Gastroesophageal sphincter (tissue), 4 donors: Measurements from ENCODE around the gene METTL17. TPM values are rescaled to one million over a fixed set of nuclear protein-coding genes. Genes with fewer than 3 reads are reported as not detected.

ENCODE experiments used
- ATAC-seq: fragments of 150-250 bp; one replicate; pipeline ENCODE4 v1.9.1; 2016; ENCODE audit warnings: mild to moderate bottlenecking, moderate library complexity
- H3K27ac ChIP-seq, 4 donors: fragments of 200-600 bp; sonication (generic) in 3 of 4; 1 replicate in 3 of 4; 2 replicates in 1 of 4; pipeline ENCODE4 v1.5.1; 2016 to 2019
- H3K27me3 ChIP-seq: fragments of 200-600 bp; sonication (generic); one replicate; pipeline ENCODE4 v1.5.1; 2019
- H3K36me3 ChIP-seq, 2 donors: fragments of 200-600 bp; sonication (generic); one replicate each; pipeline ENCODE4 v1.5.1; 2019; ENCODE audit warnings: control low read depth in 1 of 2
- H3K4me1 ChIP-seq, 3 donors: fragments of 200-600 bp; sonication (generic); 1 replicate in 2 of 3; 2 replicates in 1 of 3; pipeline ENCODE4 v1.5.1; 2016 to 2019; ENCODE audit warnings: control low read depth in 2 of 3
- H3K4me3 ChIP-seq, 2 donors: fragments of 200-600 bp; sonication (generic); one replicate each; pipeline ENCODE4 v1.5.1; 2019; ENCODE audit warnings: mild to moderate bottlenecking in 1 of 2, moderate library complexity in 1 of 2
- H3K9me3 ChIP-seq, 3 donors: fragments of 200-600 bp; sonication (generic); one replicate each; pipeline ENCODE4 v1.5.1; 2017 to 2019; ENCODE audit warnings: control low read depth in 2 of 3
- EP300 ChIP-seq: sonication (generic); formaldehyde crosslinking; IDR thresholded peaks from one replicate; pipeline ENCODE4 v1.6.1; 2017; ENCODE audit warnings: antibody characterized with exemption, mild to moderate bottlenecking
- POLR2A ChIP-seq, 2 donors: fragments of 450-650 bp; IDR thresholded peaks; one replicate each; pipeline ENCODE4 v1.6.1; 2017; ENCODE audit warnings: antibody characterized with exemption in 2 of 2, mild to moderate bottlenecking in 2 of 2, moderate library complexity in 1 of 2
- POLR2AphosphoS5 ChIP-seq: sonication (generic); formaldehyde crosslinking; IDR thresholded peaks from one replicate; pipeline ENCODE4 v1.6.1; 2017; ENCODE audit warnings: antibody characterized with exemption
- WGBS, 2 donors: methylation state at CpG; one replicate each; pipeline ENCODE4 v1.1.5; 2018; ENCODE audit warnings: low coverage in 1 of 2; 5-methylcytosine and 5-hydroxymethylcytosine counted together
- total RNA-seq, 4 donors: library from RNA; depleted of rRNA; stranded (reverse); fragments of >200 nt; gene quantifications; one replicate each; pipeline ENCODE4 v1.1.0, GENCODE V29; 2016
- TF ChIP-seq, protein P1 (sequence below), 4 experiments: fragments of 200-600 bp in 2 of 4; fragments of 450-650 bp in 2 of 4; sonication (generic) in 1 of 4; IDR thresholded peaks; one replicate each; pipeline ENCODE4 v1.5.1; 2017 to 2019; ENCODE audit warnings: antibody characterized with exemption in 4 of 4, mild to moderate bottlenecking in 2 of 4, moderate library complexity in 2 of 4

The METTL17 gene
- total RNA-seq, 4 donors from 2014 or later: 25.2 to 94.9 (median 64.1) TPM

DNA sequence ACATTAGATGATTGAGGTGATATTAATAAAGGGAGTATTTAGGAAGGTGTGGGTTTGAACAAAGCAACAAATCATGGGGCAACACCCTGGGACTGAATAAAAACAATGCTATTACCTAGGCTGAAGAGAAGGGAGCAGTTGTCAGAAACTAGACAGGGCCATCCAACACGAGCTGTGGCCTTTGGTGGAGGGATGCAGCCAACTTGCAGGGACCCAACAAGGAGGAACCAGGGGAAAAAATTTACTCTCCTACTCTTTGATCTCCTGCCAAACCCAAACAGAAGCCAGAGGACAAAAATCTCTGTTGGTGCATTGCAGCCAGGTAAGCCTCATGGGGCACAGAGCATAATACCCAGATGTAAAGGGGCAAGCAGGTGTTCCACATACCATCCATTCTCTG lies 21.4 kb downstream of the METTL17 start:
- no peaks in the 10 kb centered on the region for H3K27me3 ChIP-seq
- WGBS, 2 donors: 20 to 67% methylated on average over 1 of the region's 1 CpG
- no peak for ATAC-seq

DNA sequence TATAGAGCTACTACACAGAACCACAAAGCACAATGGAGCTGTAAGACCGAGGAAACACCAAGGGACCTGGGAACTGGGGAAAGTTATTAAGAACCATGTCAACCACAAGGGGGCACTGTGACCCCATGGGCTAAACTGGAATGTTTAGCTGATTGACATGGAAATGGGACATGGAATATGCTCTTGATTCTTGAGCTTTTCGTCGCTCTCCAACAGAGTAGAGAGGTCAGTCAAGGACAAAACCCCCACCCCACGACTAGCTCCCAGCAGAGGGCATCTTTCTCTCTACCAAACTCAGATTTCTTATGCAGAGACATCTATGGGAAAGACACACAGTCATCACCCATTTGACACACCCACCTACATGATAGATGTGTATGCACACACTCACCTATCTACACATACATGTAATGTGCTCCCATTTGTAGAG lies 25.0 kb downstream of the METTL17 start:
- TF ChIP-seq POLR2A (IDR thresholded peaks at IDR 0.05): no peak
- TF ChIP-seq, protein P1, sequence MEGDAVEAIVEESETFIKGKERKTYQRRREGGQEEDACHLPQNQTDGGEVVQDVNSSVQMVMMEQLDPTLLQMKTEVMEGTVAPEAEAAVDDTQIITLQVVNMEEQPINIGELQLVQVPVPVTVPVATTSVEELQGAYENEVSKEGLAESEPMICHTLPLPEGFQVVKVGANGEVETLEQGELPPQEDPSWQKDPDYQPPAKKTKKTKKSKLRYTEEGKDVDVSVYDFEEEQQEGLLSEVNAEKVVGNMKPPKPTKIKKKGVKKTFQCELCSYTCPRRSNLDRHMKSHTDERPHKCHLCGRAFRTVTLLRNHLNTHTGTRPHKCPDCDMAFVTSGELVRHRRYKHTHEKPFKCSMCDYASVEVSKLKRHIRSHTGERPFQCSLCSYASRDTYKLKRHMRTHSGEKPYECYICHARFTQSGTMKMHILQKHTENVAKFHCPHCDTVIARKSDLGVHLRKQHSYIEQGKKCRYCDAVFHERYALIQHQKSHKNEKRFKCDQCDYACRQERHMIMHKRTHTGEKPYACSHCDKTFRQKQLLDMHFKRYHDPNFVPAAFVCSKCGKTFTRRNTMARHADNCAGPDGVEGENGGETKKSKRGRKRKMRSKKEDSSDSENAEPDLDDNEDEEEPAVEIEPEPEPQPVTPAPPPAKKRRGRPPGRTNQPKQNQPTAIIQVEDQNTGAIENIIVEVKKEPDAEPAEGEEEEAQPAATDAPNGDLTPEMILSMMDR (IDR thresholded peaks at IDR 0.05): peak; percentile 95 to 97 (median 96)
- TF ChIP-seq POLR2AphosphoS5: peak; percentile 66
- peak; percentile 83 for ATAC-seq
- peaks cover 0 to 41% (median 0%) of the 10 kb centered on the region in 3 donors for H3K4me1 ChIP-seq
- peaks cover 0 to 37% of the 10 kb centered on the region in 2 donors for H3K36me3 ChIP-seq
- WGBS, 2 donors: 0% methylated on average over 4 of the region's 4 CpGs; no CpG with 5 or more reads in 1 of the 2 donors
- H3K9me3 ChIP-seq: no peaks in the 10 kb centered on the region
- no peak overlapping the region for H3K4me3 ChIP-seq
- peak overlapping the region in 1 of 4 donors; percentile 12 for H3K27ac ChIP-seq
- no peaks in the 10 kb centered on the region for H3K27me3 ChIP-seq

More for the DNA sequence above, 21.4 kb downstream of the METTL17 start:
- TF ChIP-seq POLR2AphosphoS5 (no peak), EP300 (no peak), POLR2A (IDR thresholded peaks at IDR 0.05) (no peak)
- TF ChIP-seq, protein P1 (IDR thresholded peaks at IDR 0.05): no peak
- Histone ChIP-seq H3K36me3 (peaks cover 0 to under 1% of the 10 kb centered on the region in 2 donors), H3K27ac (no peak overlapping the region), H3K9me3 (no peaks in the 10 kb centered on the region), H3K4me3 (no peak overlapping the region), H3K4me1 (peaks cover 0 to 15% (median 0%) of the 10 kb centered on the region in 3 donors)

- no peaks in the 10 kb centered on the region for H3K9me3 ChIP-seq
- peaks cover 0 to 42% of the 10 kb centered on the region in 2 donors for H3K36me3 ChIP-seq
- no peak overlapping the region for H3K4me3 ChIP-seq
- no peaks in the 10 kb centered on the region for H3K27me3 ChIP-seq
- H3K4me1 ChIP-seq: peaks cover 0 to 45% (median 0%) of the 10 kb centered on the region in 3 donors
- TF ChIP-seq, protein P1 (IDR thresholded peaks at IDR 0.05): no peak
- TF ChIP-seq EP300: no peak
- no peak for TF ChIP-seq POLR2AphosphoS5
- TF ChIP-seq POLR2A (IDR thresholded peaks at IDR 0.05): no peak
- H3K27ac ChIP-seq: peak overlapping the region in 1 of 4 donors; percentile 12
- no peak for ATAC-seq
- WGBS, 2 donors: 41 to 63% methylated on average over 5 to 6 of the region's 6 CpGs
Observed at GRCh38 chr14:21015312-21015711, 25.5 kb downstream of the METTL17 start.

DNA sequence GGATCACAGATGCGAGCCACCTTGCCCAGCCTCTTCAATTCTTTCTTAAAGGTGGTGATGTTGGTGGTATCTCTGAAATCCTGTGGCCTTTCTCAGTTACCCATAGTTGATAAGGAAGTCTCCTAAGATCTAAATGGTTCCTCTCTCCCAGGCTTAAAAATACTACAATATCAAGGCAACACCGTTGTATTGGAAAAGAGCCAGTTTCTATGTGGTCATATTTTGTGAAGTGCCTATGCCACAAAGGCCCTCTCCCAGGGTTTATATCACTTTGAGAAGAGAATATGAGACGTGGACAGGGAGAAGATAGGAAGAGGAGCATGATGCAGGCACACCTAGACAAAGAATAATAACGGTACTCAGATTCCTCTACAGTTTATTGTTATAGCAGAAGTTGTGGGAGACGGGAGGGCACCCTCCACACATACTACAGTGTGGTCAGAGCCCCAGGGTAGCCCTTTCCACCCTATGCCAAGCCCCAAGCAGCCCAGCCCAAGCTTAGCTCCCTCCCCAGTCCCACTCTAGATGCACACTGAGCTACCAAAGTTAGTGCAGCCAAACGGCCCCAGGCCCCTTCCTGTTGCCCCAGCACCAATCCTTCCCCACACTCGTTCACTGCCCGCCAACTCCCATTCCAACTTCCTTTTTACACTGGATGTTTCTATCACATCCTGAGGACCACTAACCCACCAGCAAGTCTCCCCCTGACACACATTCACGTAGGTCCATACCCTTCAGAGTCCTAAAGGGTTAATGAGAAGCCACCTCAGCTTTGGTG lies 26.8 kb downstream of the METTL17 start:
- WGBS, 2 donors: 44 to 54% methylated on average over 4 to 7 of the region's 9 CpGs
- no peak for TF ChIP-seq POLR2AphosphoS5
- no peak for TF ChIP-seq POLR2A (IDR thresholded peaks at IDR 0.05)
- TF ChIP-seq, protein P1 (IDR thresholded peaks at IDR 0.05): no peak
- TF ChIP-seq EP300: no peak
- no peak for ATAC-seq
- H3K9me3 ChIP-seq: no peaks in the 10 kb centered on the region
- peaks cover 0 to 55% of the 10 kb centered on the region in 2 donors for H3K36me3 ChIP-seq
- H3K27ac ChIP-seq: no peak overlapping the region
- peaks cover 0 to 57% (median 0%) of the 10 kb centered on the region in 3 donors for H3K4me1 ChIP-seq
- H3K27me3 ChIP-seq: no peaks in the 10 kb centered on the region
- no peak overlapping the region for H3K4me3 ChIP-seq
